CD4-positive, alpha-beta memory T cell (primary cell): ENCODE results near the gene ZDHHC17. TPM values are rescaled to one million over a fixed set of nuclear protein-coding genes. Genes with fewer than 3 reads are reported as not detected.

Experiments used
- CTCF ChIA-PET: fragments of 350-600 bp; sonication (Branson Sonifier 250); formaldehyde crosslinking; loops from one replicate; lab custom pipeline; 2021; ENCODE audit warnings: inconsistent platforms; ENCODE audit not compliant: partially characterized antibody; lab: Charles Lee
- POLR2A ChIA-PET: fragments of 350-600 bp; sonication (Branson Sonifier 250); formaldehyde crosslinking; loops from one replicate; lab custom pipeline; 2021; ENCODE audit not compliant: partially characterized antibody; lab: Charles Lee
- DNase-seq, 5 donors: peaks; one replicate each; pipeline versions ENCODE4 v3.0.0 to v3.0.0-alpha.2; 2020 to 2022; ENCODE audit warnings: mixed read lengths in 1 of 5
- H3K27ac ChIP-seq: one replicate; pipeline ENCODE4 v1.7.0; 2013; ENCODE audit warnings: low read depth, low read length
- H3K27me3 ChIP-seq: 2 replicates; pipeline ENCODE4 v1.7.0; 2013; ENCODE audit warnings: mild to moderate bottlenecking, low read length, moderate library complexity; ENCODE audit not compliant: insufficient read depth
- H3K36me3 ChIP-seq: 2 replicates; pipeline ENCODE4 v1.7.0; 2013; ENCODE audit warnings: mild to moderate bottlenecking, low read length, moderate library complexity; ENCODE audit not compliant: insufficient read depth
- H3K4me1 ChIP-seq: 2 replicates; pipeline ENCODE4 v1.7.0; 2013; ENCODE audit warnings: mild to moderate bottlenecking, low read length, moderate library complexity; ENCODE audit not compliant: insufficient read depth
- H3K4me3 ChIP-seq, 2 donors: one replicate each; pipeline ENCODE4 v1.7.0; 2013; ENCODE audit warnings: low read length in 2 of 2, mild to moderate bottlenecking in 1 of 2
- H3K9me3 ChIP-seq, 2 donors: one replicate each; pipeline ENCODE4 v1.7.0; 2013; ENCODE audit warnings: low read length in 2 of 2, control low read depth in 1 of 2; ENCODE audit not compliant: control insufficient read depth in 1 of 2
- H3K27ac Mint-ChIP-seq, 7 donors: one replicate each; pipeline ENCODE4 v1.8.0; 2020 to 2021; ENCODE audit warnings: mixed read lengths in 7 of 7, mild to moderate bottlenecking in 6 of 7, inconsistent platforms in 3 of 7, moderate library complexity in 3 of 7
- H3K27me3 Mint-ChIP-seq, 2 donors: one replicate each; pipeline ENCODE4 v1.8.0; 2020 to 2021; ENCODE audit warnings: mixed read lengths in 2 of 2
- H3K36me3 Mint-ChIP-seq, 2 donors: one replicate each; pipeline ENCODE4 v1.8.0; 2020 to 2021; ENCODE audit warnings: mixed read lengths in 2 of 2, inconsistent platforms in 1 of 2, mild to moderate bottlenecking in 1 of 2
- H3K4me1 Mint-ChIP-seq, 4 donors: one replicate each; pipeline ENCODE4 v1.8.0; 2020 to 2021; ENCODE audit warnings: mixed read lengths in 4 of 4, mild to moderate bottlenecking in 1 of 4
- H3K4me3 Mint-ChIP-seq, 8 donors: one replicate each; pipeline ENCODE4 v1.8.0; 2020 to 2021; ENCODE audit warnings: mixed read lengths in 8 of 8, mild to moderate bottlenecking in 7 of 8, moderate library complexity in 6 of 8, inconsistent platforms in 3 of 8
- H3K9me3 Mint-ChIP-seq, 8 donors: one replicate each; pipeline ENCODE4 v1.8.0; 2020 to 2021; ENCODE audit warnings: mixed read lengths in 8 of 8, mild to moderate bottlenecking in 5 of 8, inconsistent platforms in 3 of 8, moderate library complexity in 1 of 8
- intact Hi-C: fragments of 100-400 bp; cut with micrococcal nuclease; formaldehyde crosslinking; loops from one replicate; pipeline ENCODE4 v1.15.1; 2023
- polyA plus RNA-seq, 2 donors: library from polyadenylated mRNA; unstranded; fragments of 300-500 nt; fragmentation: Illumina TruSeq; gene quantifications; one replicate each; pipeline ENCODE4 v1.2.3, GENCODE V29; 2021
- total RNA-seq, 2 experiments: library from RNA; stranded (reverse); gene quantifications; one replicate each; pipeline ENCODE4 v1.2.3, GENCODE V29; 2021

ZDHHC17 gene
- total and polyA plus RNA-seq, 4 experiments from 2014 or later, result 9.4 to 52.9 (median 32.6) TPM

GRCh38 chr12:76745343-76745742, 18.6 kb upstream of the ZDHHC17 start:
- Histone ChIP-seq H3K27ac (no peak overlapping the region), H3K36me3 (no peaks in the 10 kb centered on the region), H3K4me3 (no peak overlapping the region), H3K4me1 (no peaks in the 10 kb centered on the region), H3K27me3 (no peaks in the 10 kb centered on the region), H3K9me3 (no peaks in the 10 kb centered on the region)
- Mint-ChIP-seq H3K9me3 (no peaks in the 10 kb centered on the region), H3K27ac (no peak overlapping the region), H3K27me3 (peaks cover 8 to 14% of the 10 kb centered on the region in 2 donors), H3K4me3 (no peak overlapping the region), H3K36me3 (no peaks in the 10 kb centered on the region), H3K4me1 (no peaks in the 10 kb centered on the region)
- CTCF ChIA-PET, result no interaction called here
- POLR2A ChIA-PET, result no interaction called here
- DNase-seq, result no peak
- intact Hi-C loops, result no loop called here

GRCh38 chr12:76746516-76746915, 17.4 kb upstream of the ZDHHC17 start:
- H3K4me3 ChIP-seq, result no peak overlapping the region
- no peak overlapping the region for H3K4me3 Mint-ChIP-seq
- H3K27ac ChIP-seq, result no peak overlapping the region
- intact Hi-C loops, result no loop called here
- POLR2A ChIA-PET, result no interaction called here
- DNase-seq, result no peak
- H3K4me1 ChIP-seq, result no peaks in the 10 kb centered on the region
- peaks cover 8 to 14% of the 10 kb centered on the region in 2 donors for H3K27me3 Mint-ChIP-seq
- no peaks in the 10 kb centered on the region for H3K4me1 Mint-ChIP-seq
- no peaks in the 10 kb centered on the region for H3K36me3 Mint-ChIP-seq
- no peaks in the 10 kb centered on the region for H3K36me3 ChIP-seq
- H3K9me3 Mint-ChIP-seq, result no peaks in the 10 kb centered on the region
- CTCF ChIA-PET, result no interaction called here
- H3K27ac Mint-ChIP-seq, result no peak overlapping the region
- no peaks in the 10 kb centered on the region for H3K9me3 ChIP-seq
- H3K27me3 ChIP-seq, result no peaks in the 10 kb centered on the region

- intact Hi-C loops, result no loop called here
- H3K27me3 Mint-ChIP-seq, result peaks cover 4 to 14% of the 10 kb centered on the region in 2 donors
- H3K36me3 Mint-ChIP-seq, result no peaks in the 10 kb centered on the region
- H3K36me3 ChIP-seq, result no peaks in the 10 kb centered on the region
- no peak overlapping the region for H3K27ac ChIP-seq
- no peak overlapping the region for H3K27ac Mint-ChIP-seq
- ChIA-PET CTCF (interaction anchor here (1.0 to 1.3 kb wide), 2 partner anchors 43 to 125 kb away, joined by 3 to 4 read pairs; no protein-coding TSS in a partner anchor), POLR2A (no interaction called here)
- no peak overlapping the region for H3K4me3 ChIP-seq
- H3K9me3 ChIP-seq, result no peaks in the 10 kb centered on the region
- H3K4me1 Mint-ChIP-seq, result no peaks in the 10 kb centered on the region
- H3K27me3 ChIP-seq, result no peaks in the 10 kb centered on the region
- no peaks in the 10 kb centered on the region for H3K9me3 Mint-ChIP-seq
- no peaks in the 10 kb centered on the region for H3K4me1 ChIP-seq
- H3K4me3 Mint-ChIP-seq, result no peak overlapping the region
- DNase-seq, result no peak
Measured at GRCh38 chr12:76747245-76747644, 16.7 kb upstream of the ZDHHC17 start.

GRCh38 chr12:76755829-76756379, 8.0 kb upstream of the ZDHHC17 start:
- H3K36me3 ChIP-seq, result no peaks in the 10 kb centered on the region
- H3K27ac ChIP-seq, result no peak overlapping the region
- no peak overlapping the region for H3K4me3 ChIP-seq
- H3K36me3 Mint-ChIP-seq, result no peaks in the 10 kb centered on the region
- CTCF ChIA-PET, result interaction anchor here (1.9 kb wide), 1 partner anchor 10 kb away, joined by 6 read pairs; no protein-coding TSS in a partner anchor
- no peaks in the 10 kb centered on the region for H3K9me3 ChIP-seq
- peaks cover 0 to 2% of the 10 kb centered on the region in 2 donors for H3K27me3 Mint-ChIP-seq
- POLR2A ChIA-PET, result no interaction called here
- H3K4me1 Mint-ChIP-seq, result no peaks in the 10 kb centered on the region
- intact Hi-C loops, result no loop called here
- H3K9me3 Mint-ChIP-seq, result no peaks in the 10 kb centered on the region
- H3K27ac Mint-ChIP-seq, result no peak overlapping the region
- H3K27me3 ChIP-seq, result no peaks in the 10 kb centered on the region
- DNase-seq, result no peak
- H3K4me3 Mint-ChIP-seq, result no peak overlapping the region
- H3K4me1 ChIP-seq, result no peaks in the 10 kb centered on the region

GRCh38 chr12:76757694-76758093, 6.2 kb upstream of the ZDHHC17 start:
- Mint-ChIP-seq H3K4me3 (no peak overlapping the region), H3K27me3 (no peaks in the 10 kb centered on the region), H3K9me3 (no peaks in the 10 kb centered on the region), H3K36me3 (no peaks in the 10 kb centered on the region), H3K4me1 (peaks cover 0 to 2% (median under 1%) of the 10 kb centered on the region in 4 donors), H3K27ac (peak overlapping the region in 1 of 7 donors; percentile 26)
- no peaks in the 10 kb centered on the region for H3K9me3 ChIP-seq
- H3K4me1 ChIP-seq, result no peaks in the 10 kb centered on the region
- intact Hi-C loops, result no loop called here
- CTCF ChIA-PET, result no interaction called here
- DNase-seq, result no peak
- H3K27me3 ChIP-seq, result no peaks in the 10 kb centered on the region
- H3K36me3 ChIP-seq, result no peaks in the 10 kb centered on the region
- no peak overlapping the region for H3K27ac ChIP-seq
- no peak overlapping the region for H3K4me3 ChIP-seq
- POLR2A ChIA-PET, result no interaction called here

- Mint-ChIP-seq H3K27me3 (no peaks in the 10 kb centered on the region), H3K27ac (peak overlapping the region in 4 of 7 donors; percentile 75 to 98 (median 92)), H3K4me1 (peaks cover 17 to 41% (median 31%) of the 10 kb centered on the region in 4 donors), H3K9me3 (peaks cover 0 to 1% (median 0%) of the 10 kb centered on the region in 8 donors), H3K36me3 (peaks cover 0 to 8% of the 10 kb centered on the region in 2 donors), H3K4me3 (peak overlapping the region; percentile 76 to 98 (median 97))
- POLR2A ChIA-PET, result interaction anchor here (1.2 to 4.4 kb wide), 3 partner anchors 14 to 203 kb away, joined by 3 to 19 read pairs (median 15); partner anchors contain the start of gene OSBPL8
- no peak for DNase-seq
- Histone ChIP-seq H3K9me3 (no peaks in the 10 kb centered on the region), H3K27ac (no peak overlapping the region), H3K36me3 (no peaks in the 10 kb centered on the region), H3K4me3 (no peak overlapping the region), H3K4me1 (peaks cover 31% of the 10 kb centered on the region), H3K27me3 (no peaks in the 10 kb centered on the region)
- intact Hi-C loops, result no loop called here
- CTCF ChIA-PET, result interaction anchor here (1.1 to 2.1 kb wide), 6 partner anchors 9 to 308 kb away, joined by 3 to 15 read pairs (median 5); no protein-coding TSS in a partner anchor
Measured at GRCh38 chr12:76762601-76762980, 1.3 kb upstream of the ZDHHC17 start.

GRCh38 chr12:76764856-76765255, 941 bp downstream of the ZDHHC17 start:
- Histone ChIP-seq H3K4me1 (peaks cover 36% of the 10 kb centered on the region), H3K36me3 (no peaks in the 10 kb centered on the region), H3K27me3 (no peaks in the 10 kb centered on the region), H3K4me3 (peak overlapping the region; percentile 54 to 78), H3K9me3 (no peaks in the 10 kb centered on the region), H3K27ac (peak overlapping the region; percentile 90)
- Mint-ChIP-seq H3K36me3 (peaks cover 0 to 8% of the 10 kb centered on the region in 2 donors), H3K4me3 (peak overlapping the region; percentile 97 to 98 (median 98)), H3K9me3 (peaks cover 0 to 1% (median 0%) of the 10 kb centered on the region in 8 donors), H3K4me1 (peaks cover 22 to 53% (median 36%) of the 10 kb centered on the region in 4 donors), H3K27me3 (no peaks in the 10 kb centered on the region), H3K27ac (peak overlapping the region; percentile 95 to 99 (median 98))
- CTCF ChIA-PET, result interaction anchor here (1.4 kb wide), 1 partner anchor 27 kb away, joined by 4 read pairs; no protein-coding TSS in a partner anchor
- POLR2A ChIA-PET, result interaction anchor here (1.3 to 4.4 kb wide), 4 partner anchors 12 to 417 kb away, joined by 3 to 19 read pairs (median 10); partner anchors contain the start of genes BBS10 and OSBPL8
- intact Hi-C loops, result loop anchor here (1.0 to 2.0 kb wide), 5 partner anchors 26 to 1254 kb away; partner anchors contain the start of genes BBS10, KRR1, NAP1L1 and OSBPL8
- no peak for DNase-seq
